Colonic mucosa (tissue), 4 donors: Measurements from ENCODE around the gene BZW2. TPM values are rescaled to one million over a fixed set of nuclear protein-coding genes. Genes with fewer than 3 reads are reported as not detected.

ENCODE experiments used
- DNase-seq: peaks from one replicate; pipeline ENCODE4 v3.0.0-alpha.2; 2020
- H3K27ac ChIP-seq: fragments of 200-600 bp; one replicate; pipeline ENCODE4 v1.8.0; 2021
- H3K27me3 ChIP-seq: fragments of 200-600 bp; one replicate; pipeline ENCODE4 v1.8.0; 2021
- H3K36me3 ChIP-seq: fragments of 200-600 bp; one replicate; pipeline ENCODE4 v1.8.0; 2021
- H3K4me1 ChIP-seq: fragments of 200-600 bp; one replicate; pipeline ENCODE4 v1.8.0; 2021; ENCODE audit warnings: mild to moderate bottlenecking
- H3K4me3 ChIP-seq: fragments of 200-600 bp; one replicate; pipeline ENCODE4 v1.8.0; 2021
- H3K9ac ChIP-seq, 2 donors: one replicate each; pipeline ENCODE4 v1.7.0; 2013; ENCODE audit warnings: control low read depth in 2 of 2, low read depth in 2 of 2, low read length in 2 of 2
- H3K9me3 ChIP-seq: fragments of 200-600 bp; one replicate; pipeline ENCODE4 v1.8.0; 2021
- intact Hi-C: fragments of 100-400 bp; cut with DNase I; formaldehyde crosslinking; loops from one replicate; pipeline ENCODE4 v1.14.1; 2022
- total RNA-seq, 2 donors: library from RNA; stranded (reverse); fragmentation: NEBNext Ultra II Directional in 1 of 2; extraction: Animal tissue kit (Norgen Biotek cat#: 25700) in 1 of 2; gene quantifications; one replicate each; pipeline ENCODE4 v1.2.1, GENCODE V29; 2021
- TF ChIP-seq, protein P1 (sequence below): fragments of 200-600 bp; IDR thresholded peaks from one replicate; pipeline ENCODE4 v1.8.0; 2022; ENCODE audit warnings: antibody characterized with exemption, mild to moderate bottlenecking
- donor health status: healthy.
- donor health status: DM: no; HTN: no; CAD: no.
- donor health status: DM: no; HTN: no; CAD: no.

Gene BZW2
- total RNA-seq, 2 donors from 2014 or later = 56.1 to 73.8 TPM

DNA sequence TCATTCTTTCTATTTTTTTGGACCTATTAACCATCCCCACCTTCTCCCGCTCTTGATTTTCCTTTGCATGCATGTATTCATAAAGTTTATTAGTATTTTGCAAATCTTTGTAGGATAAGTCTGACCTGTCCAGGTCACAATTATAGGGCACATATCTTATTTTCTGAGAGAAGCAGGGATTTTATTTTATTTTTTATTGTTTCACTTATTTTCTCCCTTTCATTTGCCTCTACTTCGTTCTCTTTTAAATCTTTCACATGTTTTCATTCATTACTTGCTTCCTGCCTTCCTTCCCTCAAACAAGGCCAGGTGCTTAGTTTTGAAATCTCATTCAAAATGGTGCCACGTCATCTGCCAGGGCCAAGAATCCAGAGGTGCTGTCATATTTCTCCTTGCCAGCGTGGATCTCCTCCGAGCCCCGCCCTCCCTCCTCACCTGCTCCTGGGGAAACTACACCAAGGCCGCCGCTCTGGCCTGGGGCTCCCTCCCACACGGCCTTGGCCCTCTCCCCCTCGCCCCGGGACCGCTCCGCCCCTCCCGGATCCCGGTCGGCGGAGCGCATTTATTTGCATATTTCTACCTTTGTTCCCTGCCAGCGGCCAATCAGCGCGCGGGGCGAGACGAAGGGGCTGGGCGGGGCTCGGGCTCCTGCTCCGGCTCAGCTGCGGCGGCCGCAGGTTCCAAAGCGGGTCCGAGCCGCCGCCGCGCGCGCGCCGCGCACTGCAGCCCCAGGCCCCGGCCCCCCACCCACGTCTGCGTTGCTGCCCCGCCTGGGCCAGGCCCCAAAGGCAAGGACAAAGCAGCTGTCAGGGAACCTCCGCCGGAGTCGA is 107.3 kb downstream of the BZW2 start, which contains the start of gene TSPAN13:
TSS of gene TSPAN13 (plus strand) at position 654 of the 830 bp plus-strand sequence. CDS start 213 bp downstream, outside the sequence.
- no peaks in the 10 kb centered on the region for H3K27me3 ChIP-seq
- peak within 1 kb of the TSS; percentile 87 for H3K4me3 ChIP-seq
- no peaks in the 10 kb centered on the region for H3K4me1 ChIP-seq
- peak within 1 kb of the TSS; percentile 57 to 90 for H3K9ac ChIP-seq
- H3K27ac ChIP-seq = peak within 1 kb of the TSS; percentile 83
- H3K36me3 ChIP-seq = no peaks in the 10 kb centered on the region
- H3K9me3 ChIP-seq = no peaks in the 10 kb centered on the region
- TF ChIP-seq, protein P1, sequence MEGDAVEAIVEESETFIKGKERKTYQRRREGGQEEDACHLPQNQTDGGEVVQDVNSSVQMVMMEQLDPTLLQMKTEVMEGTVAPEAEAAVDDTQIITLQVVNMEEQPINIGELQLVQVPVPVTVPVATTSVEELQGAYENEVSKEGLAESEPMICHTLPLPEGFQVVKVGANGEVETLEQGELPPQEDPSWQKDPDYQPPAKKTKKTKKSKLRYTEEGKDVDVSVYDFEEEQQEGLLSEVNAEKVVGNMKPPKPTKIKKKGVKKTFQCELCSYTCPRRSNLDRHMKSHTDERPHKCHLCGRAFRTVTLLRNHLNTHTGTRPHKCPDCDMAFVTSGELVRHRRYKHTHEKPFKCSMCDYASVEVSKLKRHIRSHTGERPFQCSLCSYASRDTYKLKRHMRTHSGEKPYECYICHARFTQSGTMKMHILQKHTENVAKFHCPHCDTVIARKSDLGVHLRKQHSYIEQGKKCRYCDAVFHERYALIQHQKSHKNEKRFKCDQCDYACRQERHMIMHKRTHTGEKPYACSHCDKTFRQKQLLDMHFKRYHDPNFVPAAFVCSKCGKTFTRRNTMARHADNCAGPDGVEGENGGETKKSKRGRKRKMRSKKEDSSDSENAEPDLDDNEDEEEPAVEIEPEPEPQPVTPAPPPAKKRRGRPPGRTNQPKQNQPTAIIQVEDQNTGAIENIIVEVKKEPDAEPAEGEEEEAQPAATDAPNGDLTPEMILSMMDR = no peak
- peak; percentile 96 for DNase-seq
- intact Hi-C loops = no loop called here

DNA sequence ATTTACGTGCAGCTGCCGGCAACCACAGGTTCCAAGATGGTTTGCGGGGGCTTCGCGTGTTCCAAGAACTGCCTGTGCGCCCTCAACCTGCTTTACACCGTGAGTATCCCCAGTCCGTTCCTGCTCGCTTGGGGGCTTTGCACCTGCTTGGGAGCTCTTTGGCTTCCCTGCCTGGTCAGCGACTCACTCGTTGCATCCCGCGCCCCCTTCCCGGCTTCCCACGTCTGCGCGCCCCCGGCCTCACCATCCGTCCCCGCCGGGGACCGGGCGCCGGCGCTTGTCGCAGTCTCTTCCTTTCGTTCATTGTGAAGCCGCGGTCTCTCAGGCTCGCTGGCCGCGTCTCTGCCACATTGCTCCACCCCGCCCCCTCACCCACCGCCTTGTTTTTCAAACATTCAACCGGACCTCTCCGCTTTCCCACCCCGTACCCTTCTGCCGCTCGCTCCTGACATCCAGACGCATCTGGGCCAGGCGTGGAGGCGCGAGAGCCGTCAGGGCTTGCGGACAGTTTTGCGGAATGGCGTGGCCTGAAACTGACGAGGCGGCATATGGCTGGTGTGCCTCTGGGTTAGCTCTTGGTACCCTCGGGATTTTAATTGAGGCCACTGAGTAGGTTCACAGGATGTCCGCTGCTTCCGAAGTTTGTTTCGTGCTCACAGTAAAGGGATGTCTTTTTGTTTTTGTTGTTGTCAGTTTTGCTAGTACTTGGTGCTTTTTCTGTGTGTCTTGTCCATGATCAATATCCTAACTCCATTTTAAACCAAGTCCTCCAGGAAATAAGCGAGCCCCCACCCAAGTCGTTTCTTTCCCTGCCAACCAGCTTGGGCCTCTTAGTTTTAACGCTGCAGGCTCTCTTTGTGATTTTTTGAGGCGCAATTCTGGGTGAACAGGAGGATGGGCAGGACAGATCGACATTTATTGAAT is 108.2 kb downstream of the BZW2 start:
- no peaks in the 10 kb centered on the region for H3K36me3 ChIP-seq
- TF ChIP-seq, protein P1 = no peak
- intact Hi-C loops = no loop called here
- H3K4me1 ChIP-seq = no peaks in the 10 kb centered on the region
- peak overlapping the region; percentile 87 for H3K4me3 ChIP-seq
- H3K27ac ChIP-seq = peak overlapping the region; percentile 83
- peak; percentile 62 for DNase-seq
- peak overlapping the region; percentile 57 to 90 for H3K9ac ChIP-seq
- H3K9me3 ChIP-seq = no peaks in the 10 kb centered on the region
- no peaks in the 10 kb centered on the region for H3K27me3 ChIP-seq

DNA sequence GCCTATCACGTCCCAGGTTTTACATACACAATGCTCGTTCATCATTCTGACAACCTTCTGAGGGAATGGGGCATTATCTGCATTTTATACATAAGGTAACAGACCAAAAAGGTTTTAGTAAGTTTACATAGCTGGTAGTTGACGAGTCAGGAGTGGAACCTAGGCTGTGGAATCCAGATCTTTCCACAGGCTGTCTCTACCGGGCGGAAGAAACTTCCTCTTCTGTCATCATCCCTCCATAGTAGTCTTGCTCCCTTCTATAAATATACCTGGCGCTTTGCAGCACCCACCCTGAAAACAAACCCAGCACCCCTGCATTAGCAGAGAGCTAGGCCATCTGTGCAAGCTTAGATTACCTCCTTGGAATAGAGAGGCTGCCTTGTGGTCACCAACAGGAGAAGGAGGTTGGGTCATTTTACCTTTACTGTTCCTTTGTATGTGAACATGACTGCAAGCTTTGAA is 108.9 kb downstream of the BZW2 start:
- TF ChIP-seq, protein P1 = no peak

DNA sequence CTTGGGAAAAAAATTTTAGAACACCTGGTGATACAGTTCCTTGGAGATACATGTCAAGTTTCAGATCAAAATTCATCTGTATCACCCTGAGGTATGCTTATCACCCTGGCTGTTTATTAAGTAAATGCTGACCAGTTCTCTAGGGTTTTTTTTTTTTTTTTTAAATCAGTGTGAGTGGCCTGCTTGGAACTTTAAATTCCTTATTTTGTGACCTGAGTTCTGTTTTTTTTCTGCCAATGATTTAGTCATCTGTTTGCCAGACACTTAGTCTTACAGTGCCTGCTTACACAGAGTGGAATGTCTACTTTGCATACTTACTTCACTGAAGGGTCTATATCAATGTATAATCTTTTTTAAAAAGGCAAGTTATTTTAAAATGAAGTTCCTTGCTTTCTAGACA is 109.4 kb downstream of the BZW2 start:
- Histone ChIP-seq H3K27me3 (no peaks in the 10 kb centered on the region), H3K4me3 (peak overlapping the region; percentile 87), H3K9ac (peak overlapping the region in 1 of 2 donors; percentile 90), H3K4me1 (no peaks in the 10 kb centered on the region), H3K27ac (peak overlapping the region; percentile 83), H3K36me3 (no peaks in the 10 kb centered on the region), H3K9me3 (no peaks in the 10 kb centered on the region)
- TF ChIP-seq, protein P1 = no peak
- intact Hi-C loops = no loop called here
- no peak for DNase-seq

More for the DNA sequence above, 108.9 kb downstream of the BZW2 start:
- no peaks in the 10 kb centered on the region for H3K36me3 ChIP-seq
- H3K4me1 ChIP-seq = no peaks in the 10 kb centered on the region
- peak overlapping the region; percentile 87 for H3K4me3 ChIP-seq
- peak; percentile 52 for DNase-seq
- H3K27me3 ChIP-seq = no peaks in the 10 kb centered on the region
- no peaks in the 10 kb centered on the region for H3K9me3 ChIP-seq
- H3K27ac ChIP-seq = peak overlapping the region; percentile 83
- intact Hi-C loops = no loop called here
- H3K9ac ChIP-seq = peak overlapping the region; percentile 57 to 90

Other genes starting within 250 kb of the BZW2 start
- 1 to 10 TPM; 1.9 to 2.4 TPM for gene CRPPA, start 224.6 kb upstream of the BZW2 start, total RNA-seq
- 1 to 10 TPM; 4.7 to 7.2 TPM for gene SOSTDC1, start 180.4 kb upstream of the BZW2 start, total RNA-seq
- gene LRRC72, start 119.4 kb upstream of the BZW2 start, total RNA-seq = not detected
- gene ANKMY2, start 427 bp upstream of the BZW2 start, total RNA-seq = 10 to 100 TPM; 17.8 to 31.4 TPM
- gene TSPAN13, start 107.6 kb downstream of the BZW2 start, total RNA-seq = 100 to 1,000 TPM; 151 to 156 TPM
- 1,000 to 10,000 TPM; 1,572 to 2,751 TPM for gene AGR2, start 158.8 kb downstream of the BZW2 start, total RNA-seq
- gene AGR3, start 235.8 kb downstream of the BZW2 start, total RNA-seq = 100 to 1,000 TPM; 144 to 197 TPM